AG10803 (cell line): ENCODE measurements around the gene TMEM60.

Experiments
- DNase-seq: peaks from one replicate; pipeline ENCODE4 v3.0.0; 2010; ENCODE audit warnings: low read depth
- H3K4me3 ChIP-seq: 2 replicates; pipeline ENCODE4 v1.5.1; 2011; ENCODE audit warnings: mild to moderate bottlenecking, low read length, control low read depth
- CTCF ChIP-seq: conservative IDR thresholded peaks from 2 replicates; pipeline ENCODE4 v1.5.1; 2011; ENCODE audit warnings: mild to moderate bottlenecking, low read length, control low read depth, inconsistent platforms

TMEM60 gene

GRCh38 chr7:77782383-77782782 is 15.9 kb downstream of the TMEM60 start:
- H3K4me3 ChIP-seq: no peak overlapping the region

DNA sequence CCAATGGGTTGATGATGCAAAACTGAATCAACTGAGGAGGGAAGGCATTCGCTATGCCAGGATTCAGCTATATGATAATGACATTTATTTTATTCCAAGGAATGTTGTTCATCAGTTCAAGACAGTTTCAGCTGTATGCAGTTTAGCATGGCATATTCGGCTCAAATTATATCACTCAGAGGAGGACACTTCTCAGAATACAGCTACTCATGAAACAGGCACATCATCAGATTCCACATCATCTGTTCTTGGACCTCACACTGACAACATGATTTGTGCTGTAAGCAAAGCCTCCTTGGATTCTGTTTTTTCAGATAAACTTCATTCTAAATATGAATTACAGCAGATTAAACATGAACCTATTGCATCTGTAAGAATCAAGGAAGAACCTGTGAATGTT is 19.7 kb downstream of the TMEM60 start:
- TF ChIP-seq CTCF: no peak
- DNase-seq: no peak
- no peak overlapping the region for H3K4me3 ChIP-seq

More at GRCh38 chr7:77782383-77782782, 15.9 kb downstream of the TMEM60 start:
- no peak for TF ChIP-seq CTCF
- no peak for DNase-seq

- DNase-seq: peak; percentile 52
- no peak overlapping the region for H3K4me3 ChIP-seq
- no peak for TF ChIP-seq CTCF
Observed at GRCh38 chr7:77771901-77772300, 26.3 kb downstream of the TMEM60 start.

- no peak overlapping the region for H3K4me3 ChIP-seq
- no peak for TF ChIP-seq CTCF
- no peak for DNase-seq
Observed at GRCh38 chr7:77770316-77770715, 27.9 kb downstream of the TMEM60 start.

DNA sequence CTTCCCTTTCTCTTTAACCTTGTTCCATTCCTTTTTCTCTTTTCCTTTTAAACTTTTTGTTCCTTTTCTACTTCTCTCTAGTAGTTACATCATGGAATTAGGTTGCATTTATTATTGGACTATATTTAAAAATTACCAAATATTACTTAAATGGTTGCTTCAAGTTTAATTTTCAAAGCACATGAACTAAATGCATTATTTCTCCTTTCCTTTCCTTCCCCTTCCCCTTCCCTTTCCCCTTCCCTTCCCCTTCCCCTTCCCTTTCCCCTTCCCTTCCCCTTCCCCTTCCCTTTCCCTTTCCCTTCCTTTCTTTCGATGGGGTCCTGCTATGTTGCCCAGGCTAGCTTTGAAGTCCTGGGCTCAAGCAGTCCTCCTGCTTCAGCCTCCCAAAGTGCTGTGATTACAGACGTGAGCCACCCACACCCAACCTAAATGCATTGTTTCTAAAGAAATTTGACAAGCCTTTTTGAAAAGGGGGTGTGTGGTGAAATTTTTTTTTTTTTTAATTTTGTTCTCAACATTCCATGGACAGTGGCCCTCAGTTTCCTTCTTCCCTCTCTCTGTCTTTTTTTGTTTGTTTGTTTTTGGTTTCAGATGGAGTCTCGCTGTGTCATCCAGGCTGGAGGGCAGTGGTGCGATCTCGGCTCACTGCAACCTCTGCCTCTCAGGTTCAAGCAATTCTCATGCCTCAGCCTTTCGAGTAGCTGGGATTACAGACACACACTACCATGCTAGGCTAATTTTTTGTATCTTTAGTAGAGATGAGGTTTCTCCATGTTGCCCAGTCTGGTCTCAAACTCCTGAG is 31.2 kb downstream of the TMEM60 start:
- TF ChIP-seq CTCF: no peak
- no peak for DNase-seq
- H3K4me3 ChIP-seq: no peak overlapping the region

DNA sequence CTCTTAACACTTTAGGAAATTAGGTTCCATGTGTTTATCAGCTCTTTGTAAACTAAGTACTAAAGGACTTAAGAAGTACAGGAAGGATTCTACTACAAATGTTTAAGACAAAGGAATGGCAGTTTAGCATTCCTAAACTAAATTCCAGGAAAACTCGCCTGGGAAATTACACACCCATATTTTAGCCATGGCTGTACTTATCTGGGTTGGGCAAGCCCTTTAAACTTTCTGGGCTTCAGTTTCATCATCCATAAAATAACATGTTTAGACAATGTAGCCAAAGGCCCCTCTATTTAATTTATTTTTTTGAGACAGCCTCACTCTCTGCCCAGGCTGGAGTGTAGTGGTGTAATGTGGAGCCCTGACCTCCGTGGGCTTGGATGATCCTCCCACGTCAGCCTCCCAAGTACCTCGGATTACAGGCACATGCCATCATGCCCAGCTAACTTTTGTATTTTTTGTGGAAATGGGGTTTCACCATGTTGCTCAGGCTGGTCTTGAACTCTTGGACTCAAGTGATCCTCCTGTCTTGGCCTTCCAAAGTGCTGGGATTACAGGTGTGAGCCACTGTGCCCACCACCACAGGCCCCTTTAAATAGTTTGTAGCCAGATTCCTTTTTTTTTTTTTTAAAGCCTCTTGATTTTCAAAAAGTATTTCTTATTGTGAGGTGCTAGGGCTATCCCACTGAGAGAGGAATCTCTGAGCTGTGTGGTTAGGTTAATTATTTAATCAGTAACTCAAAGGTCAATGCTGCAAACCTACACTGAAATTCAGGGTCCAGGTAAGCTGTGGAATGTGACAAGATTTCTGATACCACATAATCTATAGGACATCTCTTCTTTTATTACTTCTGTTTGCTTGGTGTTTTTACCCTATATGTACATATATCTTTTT is 32.1 kb downstream of the TMEM60 start:
- H3K4me3 ChIP-seq: no peak overlapping the region
- TF ChIP-seq CTCF: no peak
- DNase-seq: peak; percentile 58

GRCh38 chr7:77765481-77765880 is 32.8 kb downstream of the TMEM60 start:
- no peak overlapping the region for H3K4me3 ChIP-seq
- no peak for TF ChIP-seq CTCF
- DNase-seq: no peak
